Measurements from ENCODE around the gene COLGALT1.

The COLGALT1 gene

GRCh38 chr19:17602217-17602616 is 46.8 kb downstream of the COLGALT1 start:
- FAIRE-seq = no peak

DNA sequence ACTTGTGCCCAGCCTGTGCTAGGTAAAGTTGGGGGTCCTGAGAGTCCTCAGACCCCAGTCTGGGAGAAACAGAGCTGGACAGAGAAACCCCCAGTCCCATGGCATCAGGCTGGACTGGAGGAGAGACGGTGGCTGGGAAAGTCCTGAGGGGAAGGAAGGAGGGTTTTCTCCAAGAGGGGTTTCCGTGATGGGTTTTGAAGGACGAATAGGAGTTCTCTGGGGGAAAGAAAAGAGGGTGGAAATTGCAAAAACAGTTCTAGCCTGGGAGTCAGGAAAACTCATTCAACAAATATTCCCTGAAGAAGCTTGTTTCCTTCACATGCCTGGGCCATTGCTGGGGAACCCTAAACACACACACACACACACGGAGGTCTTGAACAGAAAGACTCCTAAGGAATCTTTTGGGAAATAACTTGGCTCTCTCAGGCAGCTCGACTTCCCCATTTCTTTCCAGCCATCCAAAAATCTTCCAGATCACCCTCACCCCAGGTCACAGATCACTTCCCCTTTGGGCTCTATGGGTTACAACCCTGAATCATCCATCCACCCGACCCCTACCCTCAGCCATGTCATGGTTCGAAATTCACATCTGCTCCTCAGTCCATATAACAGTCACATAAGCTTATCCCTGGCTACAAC is 47.5 kb downstream of the COLGALT1 start:
- no peak for FAIRE-seq

DNA sequence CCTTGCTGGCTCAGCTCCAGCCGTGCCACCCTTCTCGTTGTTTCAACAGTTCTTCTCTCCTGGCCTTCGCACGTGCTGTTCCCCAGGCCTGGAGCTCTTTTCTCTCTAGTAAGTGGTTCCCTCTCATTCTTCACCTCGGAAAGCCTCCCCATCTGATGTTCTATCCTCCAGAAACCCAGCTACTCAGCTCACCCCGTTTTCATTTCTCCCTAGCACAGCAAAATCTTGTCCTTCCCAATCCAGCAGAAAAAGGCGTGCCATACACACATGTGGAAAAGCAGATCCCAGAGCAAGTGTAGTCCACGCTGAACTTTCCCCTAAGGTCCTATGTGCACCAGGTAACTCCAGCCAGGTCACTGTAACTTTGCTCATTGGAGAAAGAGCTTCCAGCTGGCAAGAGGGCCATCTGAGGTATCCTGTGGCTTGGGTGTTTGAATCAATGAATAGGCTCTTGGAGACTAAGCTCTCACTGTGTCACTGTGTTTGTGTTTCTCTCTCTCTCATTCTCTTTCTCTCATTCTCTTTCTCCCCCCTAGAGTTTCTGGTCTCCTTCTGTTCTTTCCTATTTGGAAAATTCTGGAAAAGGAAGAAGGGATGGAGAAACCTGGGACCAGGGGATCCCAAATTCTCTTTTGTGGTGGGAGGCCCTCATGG is 49.0 kb downstream of the COLGALT1 start:
- no peak for FAIRE-seq

- no peak for FAIRE-seq
These were observed 49.7 kb downstream of the COLGALT1 start for GRCh38 chr19:17605117-17605516.

GRCh38 chr19:17605761-17606589 is 50.5 kb downstream of the COLGALT1 start:
- FAIRE-seq = no peak

DNA sequence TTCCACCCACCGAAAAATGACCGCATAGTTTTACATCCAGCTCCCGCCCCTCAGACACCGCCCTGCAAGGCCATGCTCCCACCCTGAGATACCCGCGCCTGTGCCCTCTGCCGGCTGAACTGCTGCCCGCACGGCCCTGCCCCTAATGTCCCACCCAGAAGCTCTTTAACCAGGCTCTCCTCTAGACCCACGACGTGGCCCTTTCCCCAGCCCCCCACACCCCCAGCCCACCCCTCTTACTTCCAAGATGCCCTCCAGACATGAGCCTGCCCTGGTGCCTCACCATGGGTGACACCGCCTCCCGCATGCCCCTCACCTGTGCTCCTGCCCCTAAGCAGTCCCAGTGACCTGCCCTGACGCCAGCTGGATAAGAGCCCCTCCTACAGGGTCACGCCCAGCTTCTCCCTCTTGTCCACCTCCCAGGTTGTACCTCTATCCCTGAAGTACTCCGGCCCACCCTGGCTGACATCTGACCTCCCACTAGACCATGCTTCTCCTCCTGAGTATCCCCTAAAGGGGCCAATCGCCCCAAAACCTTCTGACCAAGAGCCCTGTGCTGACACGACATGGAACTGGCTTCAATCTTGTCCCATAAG is 51.2 kb downstream of the COLGALT1 start:
- FAIRE-seq = no peak

GRCh38 chr19:17607936-17608335 is 52.5 kb downstream of the COLGALT1 start:
- no peak for FAIRE-seq

GRCh38 chr19:17610384-17610783 is 54.9 kb downstream of the COLGALT1 start:
- no peak for FAIRE-seq

DNA sequence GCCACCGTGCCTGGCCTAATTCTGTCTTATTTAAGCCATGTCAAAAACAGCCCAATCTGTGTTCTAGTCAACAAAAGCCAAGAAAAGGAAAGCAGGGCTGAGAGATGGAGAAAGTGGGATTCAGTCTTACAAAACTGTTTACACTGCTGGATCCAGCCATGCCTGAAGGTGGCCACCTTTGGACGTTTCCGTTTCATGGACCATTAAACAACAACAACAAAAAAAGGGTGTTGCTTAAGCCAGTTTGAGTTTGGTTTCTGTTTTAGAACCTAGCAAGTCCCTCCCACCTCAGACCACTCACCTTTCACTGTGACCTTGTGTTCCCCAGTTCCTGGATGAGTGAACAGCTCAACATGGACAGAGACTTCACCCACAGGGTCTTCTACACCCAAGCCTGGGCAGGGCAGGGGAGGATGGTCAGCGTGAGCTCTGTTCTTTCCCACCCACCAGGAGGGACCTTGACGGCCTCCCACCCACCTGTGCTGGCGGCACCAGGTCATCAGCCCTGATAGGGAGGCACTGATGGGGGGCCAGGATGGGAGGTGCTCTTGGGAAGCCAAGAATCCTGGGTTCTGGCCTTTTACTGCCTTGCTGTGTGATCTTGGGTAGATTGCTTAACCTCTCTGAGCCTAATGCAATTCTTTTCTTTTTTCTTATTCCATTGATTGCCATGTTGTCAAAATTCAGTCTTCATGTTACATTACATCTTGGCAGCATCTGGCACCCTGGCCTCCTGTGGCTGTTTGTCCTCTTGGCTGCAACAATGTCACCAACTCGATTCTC is 56.2 kb downstream of the COLGALT1 start:
- FAIRE-seq = no peak

GRCh38 chr19:17614476-17614875 is 59.0 kb downstream of the COLGALT1 start:
- FAIRE-seq = no peak

- no peak for FAIRE-seq
These were observed 60.6 kb downstream of the COLGALT1 start for GRCh38 chr19:17615889-17616685.

- FAIRE-seq = no peak
These were observed 61.2 kb downstream of the COLGALT1 start for GRCh38 chr19:17616686-17616960.

GRCh38 chr19:17616961-17617806 is 61.7 kb downstream of the COLGALT1 start:
- FAIRE-seq = no peak

GRCh38 chr19:17617807-17618192 is 62.4 kb downstream of the COLGALT1 start:
- no peak for FAIRE-seq

GRCh38 chr19:17618281-17618903 is 62.9 kb downstream of the COLGALT1 start:
- FAIRE-seq = no peak

DNA sequence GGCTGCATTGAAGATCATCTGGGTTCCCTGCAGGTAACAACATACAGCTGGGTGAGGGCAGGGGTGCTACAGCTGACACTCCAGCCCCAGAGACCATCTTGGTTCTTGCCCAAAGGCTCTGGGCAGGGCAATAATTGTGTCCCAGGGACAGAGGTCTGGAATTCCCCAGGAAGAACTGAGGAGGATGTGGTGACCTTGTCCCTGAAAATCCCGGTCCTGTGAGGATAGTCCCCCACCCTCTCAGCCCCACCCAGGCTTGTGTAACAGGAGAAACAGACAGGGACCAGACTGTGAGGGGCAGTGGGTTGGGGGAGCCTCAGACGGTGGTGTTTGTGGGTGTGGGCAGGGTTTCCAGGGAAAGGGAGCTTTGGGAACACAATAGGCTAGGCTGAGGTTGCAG is 63.5 kb downstream of the COLGALT1 start:
- FAIRE-seq = no peak

GRCh38 chr19:17620696-17621095 is 65.2 kb downstream of the COLGALT1 start:
- FAIRE-seq = no peak

DNA sequence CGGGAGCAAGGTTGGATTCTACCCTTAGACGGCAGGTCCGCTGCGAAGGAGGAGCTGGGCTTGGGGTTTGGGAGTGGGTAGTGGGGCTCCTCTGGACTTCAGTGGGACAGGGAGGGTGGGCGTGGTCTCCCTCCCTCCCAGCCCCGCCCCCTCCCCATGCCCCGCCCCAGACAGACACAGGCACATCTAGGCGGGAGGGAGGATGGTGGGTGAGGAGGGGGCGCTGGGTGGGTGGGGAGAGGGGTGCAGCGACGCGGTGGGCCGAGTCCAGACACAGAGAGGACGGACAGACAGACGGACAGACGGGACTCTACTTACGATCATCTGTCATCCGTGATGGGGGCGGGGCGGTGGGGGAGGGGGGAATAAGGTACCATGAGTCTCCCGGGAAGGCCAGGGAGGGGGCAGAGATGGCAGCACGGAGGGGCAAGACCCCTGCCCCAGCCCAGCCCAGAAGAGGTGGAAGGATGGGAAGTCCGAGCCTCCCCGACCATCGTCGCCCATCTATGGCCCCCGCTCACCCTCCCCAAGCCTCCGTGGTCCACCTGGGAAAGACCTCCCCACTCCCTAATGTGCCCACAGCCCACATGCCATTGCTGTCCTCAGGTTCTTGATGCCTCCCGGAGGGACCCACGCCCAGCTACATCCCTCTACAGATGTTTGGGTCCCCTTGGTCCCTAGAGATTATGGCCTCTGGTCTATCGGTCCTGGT is 67.9 kb downstream of the COLGALT1 start:
- no peak for FAIRE-seq

- no peak for FAIRE-seq
These were observed 69.0 kb downstream of the COLGALT1 start for GRCh38 chr19:17624314-17624991.

All from TTC549 (cell line).